Omental fat pad (tissue), 4 donors: ENCODE results near the gene EDARADD. TPM values are rescaled to one million over a fixed set of nuclear protein-coding genes. Genes with fewer than 3 reads are reported as not detected.

Experiments
- total RNA-seq, 4 donors: library from RNA; depleted of rRNA; stranded (reverse); fragments of >200 nt; gene quantifications; one replicate each; pipeline ENCODE4 v1.1.0, GENCODE V29; 2016

EDARADD gene
- total RNA-seq, 4 donors from 2014 or later: 0.24 to 1.2 (median 0.25) TPM; not detected in 1

Other genes with a start within 250 kb of the EDARADD start
- 10 to 100 TPM in 2 of 4 donors, 1 to 10 TPM in 2; 7.7 to 14.8 (median 10.9) TPM for gene ERO1B, start 112.3 kb upstream of the EDARADD start, total RNA-seq
- gene LGALS8, start 129.7 kb downstream of the EDARADD start, total RNA-seq: 100 to 1,000 TPM in 2 of 4 donors, 10 to 100 TPM in 2; 73.8 to 129 (median 110) TPM
- 10 to 100 TPM; 25.9 to 75.4 (median 41.9) TPM for gene HEATR1, start 210.2 kb downstream of the EDARADD start, total RNA-seq